Panc1 (cell line): ENCODE results near the gene SH3BP4. TPM values are rescaled to one million over a fixed set of nuclear protein-coding genes. Genes with fewer than 3 reads are reported as not detected.

ENCODE experiments used
- ATAC-seq: fragments of 200-7000 bp; cut with Tn5 transposase; 2 replicates; pipeline ENCODE4 v1.9.1; 2020; ENCODE audit warnings: mild to moderate bottlenecking, moderate library complexity
- BruUV-seq: library from RNA; stranded (reverse); fragments of 400-500 nt; replicated peaks from 2 replicates; lab custom pipeline; 2021; lab: Mats Ljungman, UMichigan
- CTCF ChIA-PET: fragments of 300-600 bp; sonication (Branson Sonifier 250); formaldehyde crosslinking; loops from one replicate; lab custom pipeline; 2022; ENCODE audit warnings: antibody characterized with exemption; lab: Charles Lee
- POLR2A ChIA-PET: fragments of 300-600 bp; sonication (Branson Sonifier 250); formaldehyde crosslinking; loops from one replicate; lab custom pipeline; 2022; ENCODE audit warnings: antibody characterized with exemption; lab: Charles Lee
- DNase-seq: peaks from one replicate; pipeline ENCODE4 v3.0.0-alpha.2; 2010; ENCODE audit warnings: low read depth, low spot score
- H3K27ac ChIP-seq: 2 replicates; pipeline ENCODE4 v1.5.1; 2011; ENCODE audit warnings: mild to moderate bottlenecking, low read length, inconsistent platforms
- H3K27me3 ChIP-seq: fragments of 200-500 bp; sonication (Bioruptor generic); 2 replicates; pipeline ENCODE4 v1.6.0; 2014; ENCODE audit warnings: low read length, inconsistent platforms; ENCODE audit not compliant: control insufficient read depth, insufficient read depth
- H3K36me3 ChIP-seq: fragments of 200-500 bp; sonication (Bioruptor generic); 2 replicates; pipeline ENCODE4 v1.5.1; 2014; ENCODE audit warnings: inconsistent platforms, mild to moderate bottlenecking, low read length, moderate library complexity; ENCODE audit not compliant: control insufficient read depth, insufficient read depth
- H3K4me1 ChIP-seq: 2 replicates; pipeline ENCODE4 v1.5.1; 2011; ENCODE audit warnings: inconsistent platforms, mild to moderate bottlenecking, low read length, moderate library complexity; ENCODE audit not compliant: control insufficient read depth, insufficient read depth
- H3K4me3 ChIP-seq, 2 experiments: 2 replicates each; pipeline ENCODE4 v1.5.1; 2011 to 2012; ENCODE audit warnings: low read depth in 2 of 2, low read length in 2 of 2, mild to moderate bottlenecking in 2 of 2, inconsistent platforms in 1 of 2, moderate library complexity in 1 of 2
- H3K9me3 ChIP-seq: fragments of 200-500 bp; sonication (Bioruptor generic); 2 replicates; pipeline ENCODE4 v1.5.1; 2014; ENCODE audit warnings: low read depth, mild to moderate bottlenecking, inconsistent platforms, low read length, moderate library complexity; ENCODE audit not compliant: control insufficient read depth, insufficient read depth
- CTCF ChIP-seq: fragments of 450-650 bp; IDR thresholded peaks from 2 replicates; pipeline ENCODE4 v1.5.1; 2017; ENCODE audit warnings: mild to moderate bottlenecking
- POLR2AphosphoS5 ChIP-seq: IDR thresholded peaks from 2 replicates; pipeline ENCODE4 v1.6.1; 2012; ENCODE audit warnings: mild to moderate bottlenecking, low read depth, low read length, moderate library complexity
- REST ChIP-seq, 2 experiments: IDR thresholded peaks; 2 replicates each; pipeline ENCODE4 v1.6.1; 2011 to 2012; ENCODE audit warnings: low read depth in 2 of 2, control low read depth in 1 of 2, low read length in 1 of 2, mild to moderate bottlenecking in 1 of 2, moderate library complexity in 1 of 2; ENCODE audit not compliant: insufficient read depth in 1 of 2
- SIN3A ChIP-seq: IDR thresholded peaks from 2 replicates; pipeline ENCODE4 v1.6.1; 2012; ENCODE audit warnings: low read depth, mild to moderate bottlenecking, low read length, moderate library complexity, borderline replicate concordance; ENCODE audit not compliant: insufficient read depth
- TCF7L2 ChIP-seq: IDR thresholded peaks from 2 replicates; pipeline ENCODE4 v1.6.1; 2011; ENCODE audit warnings: mild to moderate bottlenecking, low read depth, low read length, inconsistent platforms
- in situ Hi-C: cut with HindIII; loops from 2 replicates; pipeline ENCODE4 v1.10.0; 2016; ENCODE audit warnings: low sequenced_read_pairs, low pct_unique_long_range_greater_than_20kb
- intact Hi-C: fragments of 100-400 bp; cut with micrococcal nuclease; formaldehyde crosslinking; loops from one replicate; pipeline ENCODE4 v1.10.0; 2022; ENCODE audit not compliant: unreplicated experiment
- total RNA-seq: library from RNA; stranded (reverse); gene quantifications from one replicate; pipeline ENCODE4 v1.2.1, GENCODE V29; 2021; ENCODE audit not compliant: unreplicated experiment

SH3BP4 gene
- total RNA-seq, 1 experiment from 2014 or later = 133 TPM

- H3K4me3 ChIP-seq = no peak overlapping the region
- DNase-seq (no peak), ATAC-seq (no peak)
- H3K9me3 ChIP-seq = no peaks in the 10 kb centered on the region
- in situ Hi-C loops = no loop called here
- TF ChIP-seq TCF7L2 (no peak), CTCF (no peak), SIN3A (no peak), REST (IDR thresholded peaks at IDR 0.05; ENCODE audit: insufficient read depth in 1 of 2, low read depth in 2 of 2, low read length in 1 of 2) (no peak), POLR2AphosphoS5 (no peak)
- peaks cover 59% of the 10 kb centered on the region for H3K4me1 ChIP-seq
- BruUV-seq = no TSS peak
- ChIA-PET POLR2A (no interaction called here), CTCF (no interaction called here)
- no peaks in the 10 kb centered on the region for H3K36me3 ChIP-seq
- intact Hi-C loops = no loop called here
- no peaks in the 10 kb centered on the region for H3K27me3 ChIP-seq
- H3K27ac ChIP-seq = no peak overlapping the region
Measured at GRCh38 chr2:235010117-235010714, 58.4 kb downstream of the SH3BP4 start.

GRCh38 chr2:235011607-235011928 is 59.8 kb downstream of the SH3BP4 start:
- in situ Hi-C loops (no loop called here), intact Hi-C loops (no loop called here)
- no peak for ATAC-seq
- no peak for DNase-seq
- H3K4me3 ChIP-seq = no peak overlapping the region
- no peaks in the 10 kb centered on the region for H3K36me3 ChIP-seq
- TF ChIP-seq SIN3A (no peak), POLR2AphosphoS5 (no peak), REST (IDR thresholded peaks at IDR 0.05; ENCODE audit: insufficient read depth in 1 of 2, low read depth in 2 of 2, low read length in 1 of 2) (no peak), CTCF (no peak), TCF7L2 (no peak)
- peaks cover 46% of the 10 kb centered on the region for H3K4me1 ChIP-seq
- CTCF ChIA-PET = no interaction called here
- POLR2A ChIA-PET = interaction anchor here (0.7 kb wide), 1 partner anchor 52 kb away, joined by 9 read pairs; no protein-coding TSS in a partner anchor
- H3K27me3 ChIP-seq = no peaks in the 10 kb centered on the region
- no TSS peak for BruUV-seq
- H3K27ac ChIP-seq = peak overlapping the region; percentile 19; the same call in 1 of the 2 replicates
- no peaks in the 10 kb centered on the region for H3K9me3 ChIP-seq
